Suppressor macrophage treated with lipopolysaccharide for 4 hours (primary cell): ENCODE results near the gene RNF144A.
A peak's percentile ranks its signal among the peaks of the same experiment; 100 is the strongest.

ENCODE experiments used
- DNase-seq: peaks from one replicate; pipeline ENCODE4 v3.0.0-alpha.2; 2020

Gene RNF144A

GRCh38 chr2:6951046-6951445 is 33.8 kb downstream of the RNF144A start:
- DNase-seq, result no peak

GRCh38 chr2:6952101-6952500 is 34.9 kb downstream of the RNF144A start:
- no peak for DNase-seq

- no peak for DNase-seq
Measured at GRCh38 chr2:6954586-6954985, 37.4 kb downstream of the RNF144A start.

GRCh38 chr2:6955511-6956136 is 38.4 kb downstream of the RNF144A start:
- DNase-seq, result no peak

GRCh38 chr2:6956566-6956965 is 39.4 kb downstream of the RNF144A start:
- no peak for DNase-seq

- no peak for DNase-seq
Measured at GRCh38 chr2:6957031-6957714, 40.0 kb downstream of the RNF144A start.

- no peak for DNase-seq
Measured at GRCh38 chr2:6957910-6958615, 40.9 kb downstream of the RNF144A start.

- no peak for DNase-seq
Measured at GRCh38 chr2:6958616-6959235, 41.5 kb downstream of the RNF144A start.

GRCh38 chr2:6959751-6960150 is 42.5 kb downstream of the RNF144A start:
- no peak for DNase-seq

GRCh38 chr2:6960659-6961058 is 43.4 kb downstream of the RNF144A start:
- no peak for DNase-seq

- no peak for DNase-seq
Measured at GRCh38 chr2:6963727-6964126, 46.5 kb downstream of the RNF144A start.

- DNase-seq, result no peak
Measured at GRCh38 chr2:6965071-6965795, 48.0 kb downstream of the RNF144A start.

GRCh38 chr2:6966446-6966940 is 49.3 kb downstream of the RNF144A start:
- no peak for DNase-seq

- no peak for DNase-seq
Measured at GRCh38 chr2:6967301-6967700, 50.1 kb downstream of the RNF144A start.

GRCh38 chr2:6968319-6969100 is 51.3 kb downstream of the RNF144A start:
- no peak for DNase-seq

- no peak for DNase-seq
Measured at GRCh38 chr2:6970551-6970950, 53.3 kb downstream of the RNF144A start.

- no peak for DNase-seq
Measured at GRCh38 chr2:6970976-6971480, 53.8 kb downstream of the RNF144A start.

GRCh38 chr2:6971502-6971901 is 54.3 kb downstream of the RNF144A start:
- no peak for DNase-seq

GRCh38 chr2:6972067-6972710 is 55.0 kb downstream of the RNF144A start:
- DNase-seq, result no peak

- DNase-seq, result no peak
Measured at GRCh38 chr2:6973895-6974545, 56.8 kb downstream of the RNF144A start.

GRCh38 chr2:6975988-6976387 is 58.8 kb downstream of the RNF144A start:
- peak; percentile 16 for DNase-seq
